GM23248 (cell line): ENCODE measurements around the gene SPTLC1. TPM values are rescaled to one million over a fixed set of nuclear protein-coding genes. Genes with fewer than 3 reads are reported as not detected.
A peak's percentile ranks its signal among the peaks of the same experiment; 100 is the strongest.

Experiments used
- DNase-seq: peaks from one replicate; pipeline ENCODE4 v3.0.0-alpha.2; 2015
- H2AFZ ChIP-seq: fragments of 200-600 bp; sonication (generic); 2 replicates; pipeline ENCODE4 v1.6.1; 2016; ENCODE audit warnings: antibody characterized with exemption
- H3F3A ChIP-seq: fragments of 200-600 bp; sonication (generic); 2 replicates; pipeline ENCODE4 v1.6.1; 2016; ENCODE audit warnings: mild to moderate bottlenecking, antibody characterized with exemption, mixed run types; ENCODE audit not compliant: insufficient read depth
- H3K27ac ChIP-seq: fragments of 200-600 bp; sonication (generic); 2 replicates; pipeline ENCODE4 v1.5.1; 2016; ENCODE audit warnings: mild to moderate bottlenecking
- H3K27me3 ChIP-seq: fragments of 200-600 bp; sonication (generic); replicated peaks from 2 replicates; pipeline ENCODE4 v1.6.1; 2016; ENCODE audit warnings: mild to moderate bottlenecking; ENCODE audit not compliant: insufficient read depth
- H3K36me3 ChIP-seq: fragments of 200-600 bp; sonication (generic); 2 replicates; pipeline ENCODE4 v1.6.1; 2016; ENCODE audit warnings: low read depth, mild to moderate bottlenecking
- H3K4me1 ChIP-seq: fragments of 200-600 bp; sonication (generic); 2 replicates; pipeline ENCODE4 v1.6.1; 2016; ENCODE audit warnings: mild to moderate bottlenecking; ENCODE audit not compliant: insufficient read depth
- H3K4me2 ChIP-seq: fragments of 200-600 bp; sonication (generic); one replicate; pipeline ENCODE4 v1.6.1; 2016; ENCODE audit warnings: mild to moderate bottlenecking; ENCODE audit not compliant: unreplicated experiment
- H3K4me3 ChIP-seq: fragments of 200-600 bp; sonication (generic); 2 replicates; pipeline ENCODE4 v1.5.1; 2016; ENCODE audit warnings: mild to moderate bottlenecking
- H3K79me2 ChIP-seq: fragments of 200-600 bp; sonication (generic); 2 replicates; pipeline ENCODE4 v1.6.1; 2016; ENCODE audit warnings: mild to moderate bottlenecking; ENCODE audit not compliant: insufficient read depth
- H3K9ac ChIP-seq: fragments of 200-600 bp; sonication (generic); 2 replicates; pipeline ENCODE4 v1.6.1; 2016; ENCODE audit warnings: mild to moderate bottlenecking
- H3K9me2 ChIP-seq: fragments of 200-600 bp; sonication (generic); 2 replicates; pipeline ENCODE4 v1.6.1; 2016; ENCODE audit warnings: mixed run types, mild to moderate bottlenecking, moderate library complexity; ENCODE audit not compliant: insufficient read depth
- H3K9me3 ChIP-seq: fragments of 200-600 bp; sonication (generic); one replicate; pipeline ENCODE4 v1.6.1; 2017; ENCODE audit warnings: low read depth
- H4K20me1 ChIP-seq: fragments of 200-600 bp; sonication (generic); 2 replicates; pipeline ENCODE4 v1.6.0; 2016; ENCODE audit not compliant: insufficient read depth
- EZH2 ChIP-seq: fragments of 200-600 bp; sonication (generic); IDR thresholded peaks from 2 replicates; pipeline ENCODE4 v1.6.1; 2018; ENCODE audit warnings: antibody characterized with exemption, mild to moderate bottlenecking; ENCODE audit not compliant: insufficient read depth, poor library complexity, severe bottlenecking
- EZH2phosphoT487 ChIP-seq: fragments of 200-600 bp; sonication (generic); IDR thresholded peaks from 2 replicates; pipeline ENCODE4 v1.6.1; 2018; ENCODE audit warnings: antibody characterized with exemption, moderate library complexity, mild to moderate bottlenecking, low read depth; ENCODE audit not compliant: insufficient read depth
- WGBS, 2 experiments: methylation state at CpG; one replicate each; pipeline ENCODE4 v1.1.6; 2015 to 2017; ENCODE audit warnings: low lambda C conversion rate in 2 of 2, low coverage in 1 of 2; ENCODE audit errors: missing lambda C conversion rate in 2 of 2; 5-methylcytosine and 5-hydroxymethylcytosine counted together
- in situ Hi-C: fragments of 300-500 bp; cut with MboI; formaldehyde crosslinking; loops from 2 replicates; pipeline ENCODE4 v1.15.0; 2020
- polyA plus RNA-seq: library from polyadenylated mRNA; unstranded; fragments of >200 nt; fragmentation: Nextera tagmentation; extraction: Ambion mirVana; gene quantifications from 2 replicates; pipeline ENCODE4 v1.2.1, GENCODE V29; 2016
- small RNA-seq: library from RNA; depleted of rRNA; stranded (forward); fragments of <200 nt; gene quantifications from one replicate; pipeline ENCODE3, GENCODE V24; 2014; ENCODE audit warnings: low read depth, low replicate concordance
- total RNA-seq: library from RNA; depleted of rRNA; stranded (reverse); fragments of >200 nt; shearing (Covaris generic); gene quantifications from 2 replicates; pipeline ENCODE4 v1.2.3, GENCODE V29; 2014; rRNA removed

SPTLC1 gene
- total and polyA plus RNA-seq, 2 experiments from 2014 or later = 115 to 142 TPM

GRCh38 chr9:91991721-91992341, 123.4 kb downstream of the SPTLC1 start:
- H3K36me3 ChIP-seq = no peaks in the 10 kb centered on the region
- peak overlapping the region; percentile 71 for H3K4me3 ChIP-seq
- H4K20me1 ChIP-seq = no peaks in the 10 kb centered on the region
- H3K9me3 ChIP-seq = no peaks in the 10 kb centered on the region
- peaks cover 15% of the 10 kb centered on the region; the same call in 1 of the 2 replicates for H3F3A ChIP-seq
- H2AFZ ChIP-seq = peak overlapping the region; percentile 93
- in situ Hi-C loops = no loop called here
- no peaks in the 10 kb centered on the region for H3K27me3 ChIP-seq
- TF ChIP-seq EZH2 (no peak), EZH2phosphoT487 (no peak)
- H3K4me2 ChIP-seq = peak overlapping the region; percentile 88
- H3K9me2 ChIP-seq = no peaks in the 10 kb centered on the region
- H3K27ac ChIP-seq = peak overlapping the region; percentile 79
- no peaks in the 10 kb centered on the region for H3K79me2 ChIP-seq
- 3 to 4% methylated on average over 20 of the region's 20 CpGs for WGBS, 2 experiments
- peak; percentile 60 for DNase-seq
- peak overlapping the region; percentile 66 for H3K9ac ChIP-seq
- peaks cover 4% of the 10 kb centered on the region; the same call in 1 of the 2 replicates for H3K4me1 ChIP-seq

GRCh38 chr9:91986248-91986647, 129.0 kb downstream of the SPTLC1 start:
- no peaks in the 10 kb centered on the region for H3K27me3 ChIP-seq
- H2AFZ ChIP-seq = no peak overlapping the region
- no peaks in the 10 kb centered on the region for H3K9me2 ChIP-seq
- H3K4me3 ChIP-seq = no peak overlapping the region
- H3K4me1 ChIP-seq = peaks cover 2% of the 10 kb centered on the region; the same call in 1 of the 2 replicates
- H3K79me2 ChIP-seq = no peaks in the 10 kb centered on the region
- no peak overlapping the region for H3K9ac ChIP-seq
- H3K4me2 ChIP-seq = no peak overlapping the region
- H3K36me3 ChIP-seq = no peaks in the 10 kb centered on the region
- no peaks in the 10 kb centered on the region for H3K9me3 ChIP-seq
- H3K27ac ChIP-seq = no peak overlapping the region
- H3F3A ChIP-seq = no peaks in the 10 kb centered on the region
- DNase-seq = peak; percentile 27
- in situ Hi-C loops = no loop called here
- no peak for TF ChIP-seq EZH2phosphoT487
- no peak for TF ChIP-seq EZH2
- H4K20me1 ChIP-seq = no peaks in the 10 kb centered on the region
- WGBS, 2 experiments = 87 to 89% methylated on average over 2 of the region's 2 CpGs

GRCh38 chr9:91985692-91986091, 129.5 kb downstream of the SPTLC1 start:
- TF ChIP-seq EZH2 (no peak), EZH2phosphoT487 (no peak)
- Histone ChIP-seq H3K79me2 (no peaks in the 10 kb centered on the region), H4K20me1 (no peaks in the 10 kb centered on the region)

More at GRCh38 chr9:91985692-91986091, 129.5 kb downstream of the SPTLC1 start:
- Histone ChIP-seq H3K27ac (no peak overlapping the region), H3K4me2 (no peak overlapping the region), H3K36me3 (no peaks in the 10 kb centered on the region), H2AFZ (no peak overlapping the region), H3K9me3 (no peaks in the 10 kb centered on the region), H3K27me3 (no peaks in the 10 kb centered on the region), H3K4me1 (no peaks in the 10 kb centered on the region), H3K4me3 (no peak overlapping the region), H3K9me2 (no peaks in the 10 kb centered on the region), H3K9ac (no peak overlapping the region), H3F3A (no peaks in the 10 kb centered on the region)
- in situ Hi-C loops = no loop called here
- no peak for DNase-seq
- 57 to 66% methylated on average over 2 of the region's 2 CpGs for WGBS, 2 experiments

Small RNAs within 50 kb of the gene (small RNA-seq; reads per million reads assigned to genes)
- gene MTATP6P29 (not detected), gene MTND4LP7 (not detected)

Other genes with a start within 250 kb of the SPTLC1 start
- 8.2 and 12.9 TPM in 2 replicates for gene ROR2, start 165.2 kb downstream of the SPTLC1 start, total RNA-seq
- 7.1 and 7.7 TPM in 2 replicates for gene ROR2, start 165.2 kb downstream of the SPTLC1 start, polyA plus RNA-seq
- 343 and 388 TPM in 2 replicates for gene IARS1, start 178.3 kb upstream of the SPTLC1 start, total RNA-seq
- 222 and 223 TPM in 2 replicates for gene IARS1, start 178.3 kb upstream of the SPTLC1 start, polyA plus RNA-seq
- 10.4 and 15.3 TPM in 2 replicates for gene NOL8, start 209.9 kb upstream of the SPTLC1 start, total RNA-seq
- gene NOL8, start 209.9 kb upstream of the SPTLC1 start, polyA plus RNA-seq = 27.0 and 30.3 TPM in 2 replicates
- gene CENPP, start 210.5 kb upstream of the SPTLC1 start, total RNA-seq = 0.38 and 2.5 TPM in 2 replicates
- gene CENPP, start 210.5 kb upstream of the SPTLC1 start, polyA plus RNA-seq = 7.2 and 7.4 TPM in 2 replicates